ENCODE results near the gene IQGAP2. TPM values are rescaled to one million over a fixed set of nuclear protein-coding genes. Genes with fewer than 3 reads are reported as not detected.
"Not testable (repeated sequence)": the region's sequence is repeated elsewhere in the genome, so short reads cannot be mapped to it uniquely, and the experiment has no call there.

Gene IQGAP2
- total RNA-seq, 1 experiment from 2014 or later: not detected

- POLR2A ChIA-PET (ENCODE audit: unreplicated experiment): interaction anchor here (0.6 kb wide), 1 partner anchor 954 kb away, joined by 3 read pairs; no protein-coding TSS in a partner anchor
- H2AFZ ChIP-seq: no peak overlapping the region
- intact Hi-C loops (cut with micrococcal nuclease; ENCODE audit: unreplicated experiment): no loop called here
- peaks cover 7% of the 10 kb centered on the region; the same call in 1 of the 2 replicates for H3K27me3 ChIP-seq (ENCODE audit: insufficient read depth, low read depth)
- DNase-seq: no peak
- H3K79me2 ChIP-seq (ENCODE audit: low read depth): no peaks in the 10 kb centered on the region
- no peak overlapping the region for H3K27ac ChIP-seq
- H4K20me1 ChIP-seq (ENCODE audit: insufficient read depth): no peaks in the 10 kb centered on the region; the same call in 1 of the 2 replicates
- H3F3A ChIP-seq (ENCODE audit: insufficient read depth, low read depth): no peaks in the 10 kb centered on the region
- no peaks in the 10 kb centered on the region for H3K9me2 ChIP-seq (ENCODE audit: insufficient read depth)
- TF ChIP-seq, protein P1, sequence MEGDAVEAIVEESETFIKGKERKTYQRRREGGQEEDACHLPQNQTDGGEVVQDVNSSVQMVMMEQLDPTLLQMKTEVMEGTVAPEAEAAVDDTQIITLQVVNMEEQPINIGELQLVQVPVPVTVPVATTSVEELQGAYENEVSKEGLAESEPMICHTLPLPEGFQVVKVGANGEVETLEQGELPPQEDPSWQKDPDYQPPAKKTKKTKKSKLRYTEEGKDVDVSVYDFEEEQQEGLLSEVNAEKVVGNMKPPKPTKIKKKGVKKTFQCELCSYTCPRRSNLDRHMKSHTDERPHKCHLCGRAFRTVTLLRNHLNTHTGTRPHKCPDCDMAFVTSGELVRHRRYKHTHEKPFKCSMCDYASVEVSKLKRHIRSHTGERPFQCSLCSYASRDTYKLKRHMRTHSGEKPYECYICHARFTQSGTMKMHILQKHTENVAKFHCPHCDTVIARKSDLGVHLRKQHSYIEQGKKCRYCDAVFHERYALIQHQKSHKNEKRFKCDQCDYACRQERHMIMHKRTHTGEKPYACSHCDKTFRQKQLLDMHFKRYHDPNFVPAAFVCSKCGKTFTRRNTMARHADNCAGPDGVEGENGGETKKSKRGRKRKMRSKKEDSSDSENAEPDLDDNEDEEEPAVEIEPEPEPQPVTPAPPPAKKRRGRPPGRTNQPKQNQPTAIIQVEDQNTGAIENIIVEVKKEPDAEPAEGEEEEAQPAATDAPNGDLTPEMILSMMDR (conservative IDR thresholded peaks at IDR 0.05): no peak
- TF ChIP-seq EZH2 (IDR thresholded peaks at IDR 0.05; ENCODE audit: low read depth): no peak
- CTCF ChIA-PET: no interaction called here
- no TSS peak for BruUV-seq (replicated peaks)
- no peaks in the 10 kb centered on the region for H3K36me3 ChIP-seq (ENCODE audit: low read depth)
- no peaks in the 10 kb centered on the region for H3K9me3 ChIP-seq (ENCODE audit: insufficient read depth, low read depth)
- H3K4me1 ChIP-seq (replicated peaks; ENCODE audit: insufficient read depth): no peaks in the 10 kb centered on the region
- H3K4me2 ChIP-seq: no peak overlapping the region
- no peak overlapping the region for H3K4me3 ChIP-seq
These were observed 23.1 kb downstream of the IQGAP2 start for GRCh38 chr5:76425928-76426804.

GRCh38 chr5:76427206-76428140 lies 24.4 kb downstream of the IQGAP2 start:
- BruUV-seq (replicated peaks): no TSS peak

GRCh38 chr5:76428550-76428949 lies 25.5 kb downstream of the IQGAP2 start:
- DNase-seq; H2AFZ ChIP-seq; H3K4me3 ChIP-seq; H3K9me2 ChIP-seq (ENCODE audit: insufficient read depth); H3K4me1 ChIP-seq (replicated peaks; ENCODE audit: insufficient read depth); CTCF ChIA-PET; H3K27me3 ChIP-seq (ENCODE audit: insufficient read depth, low read depth); H3F3A ChIP-seq (ENCODE audit: insufficient read depth, low read depth); H3K36me3 ChIP-seq (ENCODE audit: low read depth); H4K20me1 ChIP-seq (ENCODE audit: insufficient read depth); BruUV-seq (replicated peaks); H3K4me2 ChIP-seq; H3K27ac ChIP-seq; intact Hi-C loops (cut with micrococcal nuclease; ENCODE audit: unreplicated experiment); H3K9me3 ChIP-seq (ENCODE audit: insufficient read depth, low read depth); H3K79me2 ChIP-seq (ENCODE audit: low read depth): not testable (repeated sequence)
- POLR2A ChIA-PET (ENCODE audit: unreplicated experiment): interaction anchor here (0.6 kb wide), 1 partner anchor 53 kb away, joined by 5 read pairs; no protein-coding TSS in a partner anchor

More at GRCh38 chr5:76427206-76428140, 24.4 kb downstream of the IQGAP2 start:
- ChIA-PET POLR2A (ENCODE audit: unreplicated experiment) (no interaction called here), CTCF (no interaction called here)
- no peak for DNase-seq
- H3K27me3 ChIP-seq (ENCODE audit: insufficient read depth, low read depth): peaks cover 7% of the 10 kb centered on the region; the same call in 1 of the 2 replicates
- H3K79me2 ChIP-seq (ENCODE audit: low read depth): no peaks in the 10 kb centered on the region
- no peaks in the 10 kb centered on the region for H3F3A ChIP-seq (ENCODE audit: insufficient read depth, low read depth)
- TF ChIP-seq, protein P1 (conservative IDR thresholded peaks at IDR 0.05): no peak
- TF ChIP-seq EZH2 (IDR thresholded peaks at IDR 0.05; ENCODE audit: low read depth): no peak
- no peaks in the 10 kb centered on the region for H3K36me3 ChIP-seq (ENCODE audit: low read depth)
- H3K4me1 ChIP-seq (replicated peaks; ENCODE audit: insufficient read depth): no peaks in the 10 kb centered on the region
- no peak overlapping the region for H3K27ac ChIP-seq
- no peak overlapping the region for H3K4me3 ChIP-seq
- H3K9me3 ChIP-seq (ENCODE audit: insufficient read depth, low read depth): no peaks in the 10 kb centered on the region
- no peaks in the 10 kb centered on the region; the same call in 1 of the 2 replicates for H4K20me1 ChIP-seq (ENCODE audit: insufficient read depth)
- no peaks in the 10 kb centered on the region for H3K9me2 ChIP-seq (ENCODE audit: insufficient read depth)
- H3K4me2 ChIP-seq: no peak overlapping the region
- H2AFZ ChIP-seq: no peak overlapping the region
- intact Hi-C loops (cut with micrococcal nuclease; ENCODE audit: unreplicated experiment): no loop called here
